ENCODE results near the gene SEC23B.
A peak's percentile ranks its signal among the peaks of the same experiment; 100 is the strongest.
"Not testable (repeated sequence)": the region's sequence is repeated elsewhere in the genome, so short reads cannot be mapped to it uniquely, and the experiment has no call there.

The SEC23B gene

DNA sequence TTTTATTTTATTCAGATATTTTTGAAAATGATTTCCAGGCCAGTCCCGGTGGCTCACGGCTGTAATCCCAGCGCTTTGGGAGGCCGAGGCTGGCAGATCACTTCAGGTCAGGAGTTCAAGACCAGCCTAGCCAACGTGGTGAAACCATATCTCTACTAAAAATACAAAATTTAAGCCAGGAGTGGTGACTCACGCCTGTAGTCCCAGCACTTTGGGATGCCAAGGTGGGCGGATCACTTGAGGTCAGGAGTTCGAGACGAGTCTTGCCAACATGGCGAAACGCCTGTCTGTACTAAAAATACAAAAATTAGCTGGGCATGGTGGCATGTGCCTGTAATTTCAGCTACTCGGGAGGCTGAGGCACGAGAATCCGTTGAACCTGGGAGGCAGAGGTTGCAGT is 19.0 kb downstream of the SEC23B start:
- DNase-seq (ENCODE audit: low spot score): not testable (repeated sequence)

DNA sequence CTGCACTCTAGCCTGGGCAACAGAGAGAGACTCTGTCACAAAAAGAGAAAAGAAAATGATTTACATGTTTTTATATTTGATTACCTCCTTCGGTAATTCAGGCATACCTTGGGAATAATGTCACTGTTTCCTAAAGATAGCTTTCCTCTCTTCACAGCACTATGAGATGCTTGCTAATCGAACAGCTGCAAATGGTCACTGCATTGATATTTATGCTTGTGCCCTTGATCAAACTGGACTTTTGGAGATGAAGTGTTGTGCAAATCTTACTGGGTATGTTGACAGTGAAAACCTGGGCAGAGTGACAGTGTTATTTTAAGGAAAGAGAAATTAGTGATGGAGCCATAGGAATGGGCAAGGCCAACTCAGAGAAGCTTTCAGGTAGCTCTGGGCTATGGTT is 19.6 kb downstream of the SEC23B start:
- no peak for DNase-seq (ENCODE audit: low spot score)

DNA sequence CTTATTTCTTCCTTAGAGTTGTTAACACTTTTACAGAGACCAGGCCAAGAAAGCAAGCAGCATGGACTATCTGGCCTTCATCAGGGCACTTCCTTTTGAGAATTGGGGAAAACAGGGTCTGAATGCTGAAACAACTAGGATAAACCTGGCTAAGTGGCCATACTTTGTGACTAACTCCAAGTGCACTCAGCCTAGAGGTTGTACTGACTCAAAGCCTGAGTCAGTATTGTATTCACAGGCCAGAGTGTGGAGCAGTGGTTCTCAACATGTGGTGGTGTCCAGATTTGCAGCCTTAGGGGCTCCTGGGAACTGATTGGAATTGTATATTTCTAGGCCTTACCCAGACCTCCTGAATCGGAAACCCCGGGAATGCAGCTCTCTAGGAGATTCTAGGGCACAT is 20.1 kb downstream of the SEC23B start:
- no peak for DNase-seq (ENCODE audit: low spot score)

DNA sequence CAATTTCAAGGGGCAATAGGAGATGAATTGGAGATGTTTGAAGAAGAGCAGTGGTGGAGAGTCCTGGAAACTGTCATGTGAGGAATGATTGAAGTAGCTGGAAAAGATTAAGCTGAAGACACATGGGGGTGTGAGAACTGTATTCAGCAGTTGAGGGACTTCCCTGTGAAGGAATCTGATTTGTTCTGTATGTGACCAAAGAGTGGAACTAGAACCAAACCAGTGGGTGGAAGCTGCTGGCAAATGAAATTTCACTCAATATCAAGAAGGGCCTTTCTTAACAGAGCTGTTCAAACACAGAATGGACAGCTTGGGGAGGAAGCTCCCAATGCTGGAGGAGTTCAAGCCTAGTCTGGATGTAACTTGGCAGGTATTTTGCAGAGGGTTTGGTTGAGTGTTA is 21.3 kb downstream of the SEC23B start:
- DNase-seq (ENCODE audit: low spot score): no peak

DNA sequence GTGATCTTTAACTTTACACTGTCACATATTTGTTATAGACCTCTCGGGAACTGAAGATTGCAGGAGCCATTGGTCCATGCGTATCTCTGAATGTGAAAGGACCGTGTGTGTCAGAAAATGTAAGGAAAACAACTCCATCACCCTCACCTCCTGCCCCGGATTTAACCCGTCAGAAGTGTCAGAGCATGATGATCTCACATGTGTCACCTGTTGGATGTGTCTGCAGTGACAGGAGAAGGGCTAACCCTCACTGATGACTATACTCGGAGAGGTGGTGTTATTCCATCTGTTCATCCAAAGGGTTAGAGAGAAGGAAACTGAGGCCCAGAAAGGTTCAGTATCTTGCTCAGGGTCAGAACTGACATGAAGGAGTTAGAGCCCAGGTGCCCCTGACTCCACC is 24.9 kb downstream of the SEC23B start:
- no peak for DNase-seq (ENCODE audit: low spot score)

DNA sequence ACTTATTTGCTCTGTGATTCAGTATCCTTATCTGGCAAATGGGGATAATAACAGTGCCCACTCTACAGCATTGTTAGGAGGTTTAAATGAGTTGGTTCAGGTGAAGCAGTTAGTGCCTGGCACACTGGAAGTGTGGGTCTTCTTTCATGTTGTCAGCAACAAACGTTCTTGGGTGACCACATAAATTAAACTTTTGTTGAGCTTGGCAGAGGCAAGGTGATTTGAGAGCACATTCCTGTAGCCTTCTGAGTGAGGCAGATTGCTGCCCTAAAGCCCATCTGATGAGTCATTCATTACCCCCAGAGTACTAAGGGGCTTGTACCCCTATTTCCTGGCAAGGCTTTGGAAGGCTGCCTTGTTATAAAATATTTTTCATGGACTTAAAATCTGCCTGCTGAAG is 25.8 kb downstream of the SEC23B start:
- no peak for DNase-seq (ENCODE audit: low spot score)

DNA sequence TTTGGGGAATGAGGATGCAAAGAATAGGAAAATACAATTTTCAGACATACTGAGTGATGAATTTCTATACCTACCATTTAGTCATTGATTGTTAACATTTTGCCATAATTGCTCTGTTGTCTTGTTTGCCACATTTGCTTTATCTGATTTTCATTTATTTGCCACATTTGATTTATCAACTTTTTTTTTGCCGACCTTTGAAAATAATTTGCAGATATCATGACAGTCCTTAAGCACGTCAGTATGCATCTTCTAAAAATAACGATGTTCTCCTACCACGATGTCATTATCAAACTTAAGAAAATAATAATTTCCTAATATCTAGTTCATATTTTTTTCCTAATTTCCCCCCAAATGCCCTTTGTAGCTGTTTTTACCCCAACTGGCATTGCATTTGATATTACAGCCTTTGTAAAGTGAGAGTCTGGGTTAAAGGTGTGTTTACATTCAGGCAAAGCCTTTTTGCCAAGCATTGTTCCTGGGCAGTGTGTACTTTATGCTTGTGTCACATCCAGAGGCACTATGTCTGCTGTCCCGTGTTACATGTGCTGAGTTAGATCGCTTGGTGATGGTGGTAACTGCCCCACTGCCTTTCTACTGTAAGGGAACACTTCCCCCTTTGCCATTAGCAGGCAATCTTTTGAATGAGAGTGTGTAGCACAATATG is 26.4 kb downstream of the SEC23B start:
- no peak for DNase-seq (ENCODE audit: low spot score)

DNA sequence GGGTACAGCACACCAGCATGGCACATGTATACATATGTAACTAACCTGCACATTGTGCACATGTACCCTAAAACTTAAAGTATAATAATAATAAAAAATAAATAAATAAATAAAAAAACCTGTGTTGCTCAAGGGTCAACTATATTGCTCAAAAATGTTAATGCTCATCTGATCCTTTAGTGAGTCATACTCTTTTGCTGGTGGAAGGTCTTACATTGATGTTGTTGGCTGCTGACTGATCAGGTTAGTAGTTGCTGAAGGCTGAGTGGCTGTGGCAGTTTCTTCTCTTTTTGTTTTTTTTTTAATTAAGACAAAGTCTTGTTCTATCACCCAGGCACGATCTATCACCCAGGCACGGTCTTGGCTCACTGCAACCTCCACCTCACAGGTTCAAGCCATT is 29.9 kb downstream of the SEC23B start:
- DNase-seq (ENCODE audit: low spot score): no peak

DNA sequence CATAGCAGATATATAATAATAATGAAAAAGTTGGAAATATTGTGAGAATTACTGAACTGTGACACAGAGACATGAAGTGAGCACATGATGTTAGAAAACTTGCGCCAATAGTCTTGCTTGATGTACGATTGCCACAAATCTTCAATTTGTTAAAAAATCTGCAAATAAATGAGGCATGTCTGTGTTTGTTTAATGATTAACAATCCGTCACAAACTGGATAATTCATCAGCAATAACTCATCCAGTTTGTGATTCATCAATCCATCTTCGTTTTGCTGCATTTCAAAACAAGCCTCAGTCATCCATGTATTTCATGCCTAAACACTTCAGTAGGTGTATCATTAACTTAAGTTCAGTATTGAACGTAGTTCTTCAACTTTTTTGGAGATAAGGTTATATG is 34.0 kb downstream of the SEC23B start:
- no peak for DNase-seq (ENCODE audit: low spot score)

DNA sequence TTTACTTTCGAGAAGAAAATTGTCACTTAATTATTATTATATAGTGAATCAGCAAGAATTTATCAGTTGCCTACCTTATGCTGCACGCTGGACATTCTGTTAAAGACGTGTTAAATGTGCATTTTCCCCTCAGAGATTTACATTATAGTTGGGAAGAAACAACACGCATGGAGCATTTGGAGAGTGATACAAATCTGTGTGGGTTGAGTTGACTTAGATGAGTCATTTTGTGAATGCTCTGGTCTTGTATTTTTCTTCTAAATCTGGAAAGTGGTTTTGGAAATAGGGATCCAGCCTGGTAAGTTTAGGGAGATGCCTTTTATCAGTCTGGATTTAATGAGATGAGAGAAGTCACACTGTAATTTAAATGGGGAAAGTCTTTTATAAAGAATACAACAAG is 35.5 kb downstream of the SEC23B start:
- DNase-seq (ENCODE audit: low spot score): no peak

DNA sequence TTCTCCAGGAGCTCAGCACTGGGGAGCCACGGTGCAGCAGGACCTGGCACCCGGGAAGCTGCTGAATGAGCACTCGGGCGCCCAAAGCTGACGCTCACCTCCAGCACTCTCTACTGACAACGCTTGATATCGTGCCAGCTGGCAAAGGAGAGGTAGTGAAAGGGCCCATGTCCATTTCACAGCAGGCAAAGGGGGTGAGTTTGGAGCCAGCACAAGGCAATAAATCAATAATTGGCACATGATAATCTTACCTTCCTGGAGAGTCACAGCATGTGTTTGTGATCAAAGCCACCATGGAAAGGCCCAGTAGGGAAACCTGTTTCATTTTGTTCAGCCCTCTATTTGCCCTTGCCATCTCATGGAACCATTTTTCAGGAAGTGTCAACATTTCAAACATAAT is 36.2 kb downstream of the SEC23B start:
- no peak for DNase-seq (ENCODE audit: low spot score)

DNA sequence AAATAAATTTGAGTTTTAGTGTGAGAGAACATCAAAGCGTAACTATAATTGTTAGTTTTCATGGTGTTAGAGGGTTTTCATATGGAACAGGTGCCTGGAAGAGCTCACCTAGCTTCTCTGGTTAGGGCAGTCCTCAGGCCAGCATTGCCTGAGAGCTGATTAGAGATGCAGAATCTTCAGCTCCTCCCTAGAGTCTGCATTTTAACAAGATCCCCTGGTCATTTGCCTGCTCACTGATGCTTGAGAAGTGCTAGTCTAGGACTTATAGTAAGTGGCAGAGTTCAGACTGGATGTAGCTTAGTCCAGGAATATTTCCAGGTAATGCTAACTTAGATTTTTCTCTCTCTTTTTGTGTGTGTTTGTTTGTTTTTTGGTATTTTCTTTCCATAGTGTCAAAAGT is 37.8 kb downstream of the SEC23B start:
- DNase-seq (ENCODE audit: low spot score): no peak

DNA sequence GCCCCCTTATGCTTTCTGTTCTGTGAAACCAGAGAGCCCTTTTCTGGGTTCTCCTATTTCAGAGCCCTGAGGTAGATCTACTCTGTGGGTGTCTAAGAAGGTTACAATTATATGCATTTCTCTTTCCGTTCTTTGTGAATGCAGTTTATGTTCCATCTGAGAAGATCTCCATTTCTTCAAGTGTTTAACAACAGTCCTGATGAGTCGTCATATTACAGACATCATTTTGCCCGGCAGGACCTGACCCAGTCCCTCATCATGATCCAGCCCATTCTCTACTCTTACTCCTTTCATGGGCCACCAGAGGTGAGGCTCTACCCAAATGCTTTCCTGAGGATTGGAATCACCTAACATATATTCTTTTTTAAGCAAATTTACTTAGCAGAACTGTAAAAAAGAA is 40.7 kb downstream of the SEC23B start:
- no peak for DNase-seq (ENCODE audit: low spot score)

DNA sequence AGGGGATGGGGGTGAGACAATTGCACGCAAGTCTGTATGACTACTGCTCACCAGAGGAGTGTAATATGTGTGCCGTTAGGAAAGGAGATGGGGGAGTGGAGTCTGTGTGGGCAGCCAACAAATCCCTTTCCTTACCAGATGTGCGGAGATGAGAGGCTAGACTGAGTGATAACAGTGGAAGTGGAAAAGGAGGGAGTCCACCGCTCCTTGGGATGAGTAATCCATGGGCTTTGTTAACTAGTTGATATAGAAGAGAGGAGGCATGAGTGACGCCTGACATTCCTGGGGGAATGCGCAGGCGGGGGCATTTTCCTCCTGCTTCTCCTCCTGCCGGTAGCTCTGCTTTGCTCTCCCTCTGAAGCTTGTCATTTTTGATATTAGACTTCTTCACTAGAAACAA is 46.0 kb downstream of the SEC23B start:
- no peak for DNase-seq (ENCODE audit: low spot score)

DNA sequence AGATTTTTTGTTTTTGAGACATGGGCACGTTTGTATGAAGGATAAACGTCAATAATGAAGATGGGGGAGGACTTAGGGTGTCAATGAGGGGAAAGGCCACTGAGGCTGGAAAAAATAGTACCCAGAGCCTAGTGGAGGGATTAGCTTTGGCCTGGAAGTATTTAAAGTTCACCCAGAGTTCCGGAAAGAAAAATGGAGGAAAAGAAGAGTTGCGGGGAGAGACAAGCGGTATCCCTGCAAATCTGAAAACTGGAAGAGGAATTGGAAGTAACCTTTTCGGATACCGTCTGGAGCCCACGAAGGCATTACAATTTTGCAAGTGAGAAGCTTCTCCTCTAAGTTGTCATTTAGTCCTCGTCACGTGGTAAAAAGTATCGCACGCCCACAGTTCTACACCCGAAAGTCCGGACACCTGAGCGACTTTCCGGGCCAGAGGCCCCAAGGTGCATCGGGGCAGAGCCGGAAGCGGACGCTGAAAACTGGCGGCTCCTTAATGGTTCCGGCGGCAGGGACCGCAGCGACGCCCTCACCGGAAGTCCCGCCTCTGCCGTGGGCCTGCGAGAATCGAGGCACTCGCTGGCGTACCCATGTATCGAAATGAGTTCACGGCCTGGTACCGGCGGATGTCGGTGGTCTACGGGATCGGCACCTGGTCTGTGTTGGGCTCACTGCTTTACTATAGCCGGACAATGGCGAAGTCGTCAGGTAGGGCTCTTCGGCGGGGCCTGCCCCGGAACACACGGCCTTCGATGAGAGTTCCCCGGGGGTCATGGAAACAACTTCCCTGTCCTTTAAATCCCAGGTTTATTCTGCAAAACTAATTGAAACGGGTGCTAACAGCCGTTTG is 59.4 kb downstream of the SEC23B start, which contains the start of gene SMIM26:
SMIM26 (plus strand) TSS at position 541 of the 847 bp plus-strand sequence; CDS start at position 588, 47 bp downstream.
- DNase-seq (ENCODE audit: low spot score): peak; percentile 94

DNA sequence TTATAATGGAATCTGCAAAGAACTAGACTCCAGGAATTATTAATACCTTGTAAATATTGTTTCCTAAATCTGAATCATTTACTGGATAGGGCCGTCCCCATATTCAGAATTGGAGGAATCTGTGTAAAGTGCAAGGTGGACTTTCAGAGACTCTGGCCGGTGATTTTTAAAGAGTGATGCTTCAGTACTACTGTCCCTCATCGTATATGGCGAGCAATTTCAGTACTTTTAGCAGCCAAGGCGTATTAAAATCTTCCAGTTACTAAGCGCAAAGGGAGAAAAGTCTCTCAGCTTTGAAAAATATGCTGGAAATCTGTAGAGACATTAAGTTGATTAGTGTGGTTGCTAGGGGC is 60.0 kb downstream of the SEC23B start:
- DNase-seq (ENCODE audit: low spot score): no peak

DNA sequence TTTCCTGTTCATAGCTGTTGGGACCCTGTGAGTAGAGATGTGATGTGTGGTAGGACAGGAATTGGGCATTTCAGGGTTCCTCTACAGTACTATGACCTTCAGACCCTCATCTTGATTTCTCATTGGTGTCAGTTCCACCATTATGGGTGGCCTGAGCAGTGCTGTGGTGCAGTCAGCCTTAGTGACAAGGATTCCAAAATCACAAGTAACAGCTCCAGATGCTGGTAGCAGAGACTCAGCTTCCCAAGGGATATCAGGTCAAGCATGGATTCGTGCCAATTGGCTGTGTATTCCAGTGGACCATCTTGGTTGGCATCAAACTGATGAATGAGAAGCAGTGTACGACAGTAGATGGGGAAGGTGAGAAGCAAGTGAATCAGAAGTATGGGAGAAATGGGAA is 63.3 kb downstream of the SEC23B start:
- no peak for DNase-seq (ENCODE audit: low spot score)

DNA sequence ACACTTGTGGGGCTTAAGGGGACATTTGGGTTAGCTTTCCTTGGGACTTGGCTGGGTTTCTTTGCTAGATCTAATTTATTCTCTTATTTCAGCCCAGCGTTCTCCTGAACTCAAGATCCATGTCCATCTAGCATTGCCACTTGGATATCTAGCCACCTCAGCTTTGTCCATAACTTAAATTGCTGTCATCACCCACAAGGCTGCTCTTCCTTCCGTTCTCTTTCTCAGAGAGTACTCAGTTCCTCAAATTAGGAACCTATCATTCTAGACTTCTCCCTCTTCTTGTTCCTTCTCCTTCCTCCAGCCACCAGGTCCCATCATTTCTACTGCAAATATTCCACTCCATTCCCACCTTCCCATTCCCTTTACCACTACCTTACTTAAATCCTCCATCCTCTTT is 63.8 kb downstream of the SEC23B start:
- no peak for DNase-seq (ENCODE audit: low spot score)

DNA sequence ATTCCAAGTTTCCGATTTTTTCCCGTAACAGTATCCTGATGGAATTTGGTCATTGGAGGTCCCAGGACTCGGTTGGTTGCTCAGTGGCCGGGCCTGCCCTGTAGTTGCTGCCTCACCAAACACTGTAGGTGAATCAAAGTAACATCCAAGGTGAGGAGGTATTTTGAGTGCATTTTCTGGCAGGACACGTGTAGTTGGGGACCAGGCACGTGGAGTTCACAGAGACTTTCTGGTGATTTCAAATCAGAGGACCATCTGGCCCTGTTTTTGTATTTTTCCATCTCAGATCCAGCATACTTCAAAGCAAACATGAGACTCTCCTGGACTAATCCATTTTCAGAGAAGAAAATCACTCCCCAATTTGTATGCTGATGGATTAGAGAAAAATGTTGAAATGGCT is 70.2 kb downstream of the SEC23B start:
- DNase-seq (ENCODE audit: low spot score): no peak

DNA sequence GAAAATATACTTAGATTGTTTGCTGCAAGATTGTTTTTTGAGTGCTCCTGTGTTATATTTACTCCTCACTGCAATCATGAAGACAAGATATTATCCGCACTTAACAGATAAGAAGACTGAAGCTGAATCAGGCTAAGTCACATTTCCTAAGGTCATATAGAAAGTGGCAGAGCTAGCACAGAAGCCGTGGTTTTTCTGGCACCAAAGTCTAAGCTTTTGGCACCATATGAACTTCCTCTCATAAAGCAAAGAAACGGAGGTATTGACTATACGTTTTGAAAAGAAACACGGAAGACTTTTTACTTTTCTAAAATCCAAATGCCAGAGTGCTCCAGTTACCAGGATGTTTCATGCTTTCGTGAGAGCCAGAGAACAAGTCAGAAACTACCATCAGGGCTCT is 70.8 kb downstream of the SEC23B start:
- no peak for DNase-seq (ENCODE audit: low spot score)

DNA sequence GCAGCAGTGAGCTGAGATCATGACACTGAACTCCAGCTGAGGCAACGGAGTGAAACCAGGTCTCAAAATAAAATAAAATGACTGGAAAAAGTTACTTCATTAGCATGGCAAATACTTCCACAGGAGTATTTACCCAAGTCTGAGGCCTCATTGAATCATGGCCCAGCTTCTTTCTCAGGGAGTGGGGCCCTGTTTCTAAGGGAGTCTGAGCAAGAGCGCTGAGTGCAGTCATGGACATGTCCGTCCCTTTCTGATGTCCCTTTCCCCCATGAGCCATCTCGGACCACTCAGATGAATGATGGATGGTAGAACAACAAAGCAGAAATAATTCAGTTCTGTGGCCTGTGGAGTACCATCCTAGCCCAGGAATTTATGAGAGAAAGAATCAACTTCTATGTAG is 72.3 kb downstream of the SEC23B start:
- DNase-seq (ENCODE audit: low spot score): no peak

DNA sequence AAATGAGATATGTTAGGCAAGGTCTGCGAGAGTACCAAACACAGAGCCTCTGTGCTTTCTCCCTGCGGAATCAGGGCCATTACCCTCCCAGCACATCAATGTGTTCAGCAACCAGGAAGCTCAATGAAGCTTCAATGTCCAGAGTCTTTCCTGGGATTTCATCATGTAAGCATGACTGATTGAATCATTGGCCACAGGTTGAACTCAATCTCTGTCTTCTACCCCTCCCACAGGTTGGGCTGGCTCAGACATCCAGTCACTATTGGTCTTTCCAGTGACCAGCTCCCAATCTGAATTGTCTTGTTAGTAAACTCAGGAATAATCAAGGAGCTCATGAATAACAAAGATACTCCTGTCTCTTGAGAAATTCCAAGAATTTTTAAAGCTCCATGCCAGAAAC is 77.4 kb downstream of the SEC23B start:
- no peak for DNase-seq (ENCODE audit: low spot score)

DNA sequence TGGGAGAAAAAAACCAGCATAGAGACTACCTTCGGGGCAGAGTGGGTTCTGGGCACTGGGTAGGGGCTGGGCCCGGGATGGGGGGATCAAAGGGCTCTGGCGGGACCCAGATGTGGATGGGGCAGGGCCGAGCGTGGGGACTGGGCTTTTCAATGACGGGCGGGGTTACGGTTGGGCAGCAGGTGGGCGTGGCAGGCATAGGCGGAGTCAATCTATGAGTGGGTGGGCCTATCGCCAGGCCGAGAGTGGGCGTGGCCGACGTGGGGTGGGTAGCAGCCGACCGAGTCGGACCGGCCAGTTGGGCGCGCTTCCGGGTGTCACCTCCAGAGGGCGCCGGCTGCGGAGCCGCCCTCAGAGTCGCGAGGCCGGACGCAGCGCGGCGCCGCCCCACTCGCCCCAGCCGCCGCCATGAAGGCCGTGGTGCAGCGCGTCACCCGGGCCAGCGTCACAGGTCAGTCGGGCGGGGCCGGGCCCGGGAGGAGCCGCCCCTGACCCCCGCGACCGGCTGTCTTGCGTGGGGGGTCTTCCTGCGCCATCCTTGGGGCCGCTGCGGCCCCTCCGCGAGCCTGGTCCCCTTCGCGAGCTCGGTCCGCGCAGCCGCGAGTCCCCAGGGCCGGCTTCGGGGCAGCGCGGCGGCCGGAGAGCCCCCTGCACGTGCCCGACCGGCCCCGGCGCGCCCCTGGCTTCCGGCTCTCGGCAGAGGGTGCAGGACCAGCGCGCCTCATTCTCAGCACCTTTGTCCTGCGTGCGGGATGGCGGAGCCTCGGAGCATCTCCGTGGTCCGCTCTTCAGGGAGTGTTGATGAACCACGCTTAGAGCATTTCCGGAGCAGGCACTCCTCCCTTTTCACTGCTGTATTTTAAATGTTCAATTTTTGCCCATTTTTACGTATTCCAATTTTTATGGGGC is 80.2 kb downstream of the SEC23B start, which contains the start of gene DTD1:
DTD1 (plus strand) TSS at position 390 of the 909 bp plus-strand sequence; CDS start at position 409, 19 bp downstream.
- peak; percentile 86 for DNase-seq (ENCODE audit: low spot score)

Data from germinal center (tissue), 1 donor.